Measurements from ENCODE around the gene IL17C. TPM values are rescaled to one million over a fixed set of nuclear protein-coding genes. Genes with fewer than 3 reads are reported as not detected.
"Not testable (repeated sequence)": the region's sequence is repeated elsewhere in the genome, so short reads cannot be mapped to it uniquely, and the experiment has no call there.

Gene IL17C
- total RNA-seq, 1 donor from 2014 or later: not detected

DNA sequence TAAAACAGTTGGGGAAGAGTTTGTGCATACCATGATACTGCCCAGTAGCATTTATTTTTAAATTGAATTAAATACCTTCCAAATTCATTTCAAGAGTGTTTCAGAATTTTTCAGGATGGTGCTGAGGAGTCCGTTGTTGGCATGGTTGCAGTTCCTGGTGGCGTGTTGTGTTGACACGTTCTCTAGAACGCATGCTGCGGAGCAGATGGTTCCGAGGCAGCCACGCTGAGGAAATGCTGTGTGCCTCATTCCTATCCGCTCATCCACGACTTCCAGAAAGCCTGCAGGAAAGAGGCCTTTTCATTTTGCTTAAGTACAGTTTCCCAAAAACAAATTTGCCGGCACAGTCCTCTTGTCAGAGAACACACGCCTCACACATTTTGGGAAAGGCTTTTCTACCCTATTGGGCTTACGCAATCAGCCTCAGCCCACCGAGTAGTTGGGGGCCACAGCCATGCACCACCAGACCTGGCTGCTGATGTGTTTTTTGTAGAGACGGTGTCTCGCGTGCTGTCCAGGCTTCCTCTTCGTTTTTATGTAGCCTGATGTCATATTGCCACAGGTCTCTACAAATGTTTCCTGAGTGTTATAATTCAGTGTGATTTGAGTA, 32.1 kb upstream of the IL17C start:
- ATAC-seq: no peak
- no peak for DNase-seq (ENCODE audit: low spot score)
- intact Hi-C loops (cut with DNase I): no loop called here

DNA sequence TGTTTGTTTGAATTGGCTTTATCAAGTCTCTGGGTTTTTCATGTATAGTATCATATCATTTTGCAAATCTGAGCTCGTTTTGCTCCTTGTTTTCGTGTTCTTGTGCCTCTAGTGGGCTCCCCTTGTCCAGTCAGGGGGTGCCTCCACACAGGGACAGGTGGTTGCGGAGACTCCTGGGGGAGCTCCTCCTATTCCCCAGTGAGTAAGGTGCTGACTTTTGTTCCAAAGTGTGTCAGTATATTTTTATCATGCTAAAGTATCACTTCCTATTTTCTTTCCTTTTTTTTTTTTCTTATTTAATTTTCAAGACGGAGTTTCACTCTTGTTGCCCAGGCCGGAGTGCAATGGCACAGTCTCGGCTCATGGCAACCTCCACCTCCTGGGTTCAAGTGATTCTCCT, 30.3 kb upstream of the IL17C start:
- DNase-seq (ENCODE audit: low spot score) (no peak), ATAC-seq (no peak)
- intact Hi-C loops (cut with DNase I): no loop called here

GRCh38 chr16:88609426-88609825, 28.9 kb upstream of the IL17C start:
- DNase-seq (ENCODE audit: low spot score); ATAC-seq; intact Hi-C loops (cut with DNase I): not testable (repeated sequence)

GRCh38 chr16:88610080-88610479, 28.3 kb upstream of the IL17C start:
- DNase-seq (ENCODE audit: low spot score): no peak
- no peak for ATAC-seq
- intact Hi-C loops (cut with DNase I): no loop called here

- no peak for DNase-seq (ENCODE audit: low spot score)
- intact Hi-C loops (cut with DNase I): no loop called here
- no peak for ATAC-seq
These were observed 27.2 kb upstream of the IL17C start for GRCh38 chr16:88610909-88611812.

- ATAC-seq (no peak), DNase-seq (ENCODE audit: low spot score) (no peak)
- intact Hi-C loops (cut with DNase I): no loop called here
These were observed 25.1 kb upstream of the IL17C start for GRCh38 chr16:88613293-88613692.

DNA sequence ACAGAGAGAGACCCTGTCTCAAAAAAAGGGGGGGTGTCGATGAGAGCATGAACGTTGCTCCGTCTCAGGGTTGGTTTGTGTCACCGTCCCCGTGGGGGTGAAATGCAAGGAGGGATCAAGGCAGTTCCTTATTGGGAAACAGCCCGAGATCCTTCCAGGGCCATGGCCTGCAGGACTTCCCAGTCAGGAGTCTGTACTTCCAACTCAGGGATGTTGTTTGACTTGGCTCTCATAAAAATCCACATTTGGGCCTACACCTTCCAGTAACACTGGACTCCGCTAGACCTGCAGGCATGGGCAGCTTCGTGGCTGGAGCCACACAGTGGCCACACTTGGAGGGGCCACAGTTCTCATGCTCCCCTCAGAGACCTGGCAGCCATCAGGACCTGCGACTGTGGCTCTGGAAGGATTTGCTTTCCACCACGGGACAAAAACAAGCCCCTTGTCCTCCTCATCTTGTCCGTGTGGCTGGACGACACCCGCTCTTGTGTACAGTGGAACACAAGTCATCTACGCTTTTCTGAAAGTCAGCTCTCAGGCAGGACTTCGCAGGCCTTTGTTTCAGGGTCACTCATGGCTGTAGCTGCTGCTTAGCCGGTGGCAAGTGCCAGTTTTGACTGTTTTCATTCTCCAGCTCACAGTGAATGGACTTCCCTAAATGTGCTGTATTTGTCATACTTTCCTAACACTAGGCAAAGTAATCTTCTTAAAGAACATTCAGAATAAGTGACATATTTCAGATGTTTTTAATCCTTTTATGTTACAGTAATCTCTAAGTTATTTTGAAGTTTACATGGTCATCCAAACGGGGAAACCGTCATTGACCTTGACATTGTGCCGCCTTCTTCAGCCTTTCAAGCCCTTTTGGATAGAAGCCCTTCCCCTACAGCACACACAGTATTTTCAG, 24.2 kb upstream of the IL17C start:
- DNase-seq (ENCODE audit: low spot score) (no peak), ATAC-seq (peak; percentile 40)
- intact Hi-C loops (cut with DNase I): no loop called here

- ATAC-seq (no peak), DNase-seq (ENCODE audit: low spot score) (no peak)
- intact Hi-C loops (cut with DNase I): no loop called here
These were observed 23.4 kb upstream of the IL17C start for GRCh38 chr16:88614818-88615580.

- intact Hi-C loops (cut with DNase I): no loop called here
- no peak for DNase-seq (ENCODE audit: low spot score)
- ATAC-seq: no peak
These were observed 22.1 kb upstream of the IL17C start for GRCh38 chr16:88616320-88616719.

GRCh38 chr16:88616736-88617135, 21.6 kb upstream of the IL17C start:
- ATAC-seq (no peak), DNase-seq (ENCODE audit: low spot score) (no peak)
- intact Hi-C loops (cut with DNase I): no loop called here

DNA sequence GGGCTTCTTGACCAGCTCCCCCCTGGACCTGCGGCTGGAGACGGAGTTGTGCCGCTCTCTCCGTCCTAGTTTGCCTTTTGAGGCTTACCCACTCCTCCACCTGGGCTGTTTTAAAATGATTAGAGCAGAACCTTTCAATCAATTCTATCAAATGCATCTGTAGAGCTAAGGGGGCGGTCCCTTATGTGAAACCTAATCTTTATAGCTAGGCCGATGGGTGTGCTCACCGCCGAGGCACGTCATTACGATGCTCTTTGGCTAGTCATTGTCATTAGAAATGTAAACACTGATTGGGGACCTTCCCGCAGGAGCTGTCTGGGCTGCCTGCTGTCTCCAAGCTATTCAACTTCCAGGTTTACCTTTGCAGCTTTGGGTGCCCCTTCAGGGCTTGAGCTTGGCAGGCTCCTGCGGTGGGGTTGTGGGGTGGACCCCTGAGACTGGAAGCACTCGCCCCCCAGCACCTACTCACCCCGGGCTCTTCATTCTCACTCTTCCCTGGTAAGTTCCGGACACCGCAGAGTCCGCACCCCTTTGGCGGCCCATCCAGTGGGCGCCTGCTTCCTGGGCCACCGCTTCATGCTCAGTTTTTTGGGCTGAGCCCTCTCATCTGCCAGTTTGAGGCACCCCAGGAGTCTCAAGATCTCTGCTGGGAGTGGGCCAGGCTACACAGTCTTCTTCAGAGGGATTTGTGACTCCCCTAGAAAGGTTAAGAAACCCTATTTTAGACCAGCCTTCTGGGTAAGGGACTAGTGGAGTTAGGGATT, 20.9 kb upstream of the IL17C start:
- ATAC-seq: no peak
- DNase-seq (ENCODE audit: low spot score): no peak
- intact Hi-C loops (cut with DNase I): no loop called here

- no peak for ATAC-seq
- DNase-seq (ENCODE audit: low spot score): no peak
- intact Hi-C loops (cut with DNase I): no loop called here
These were observed 20.0 kb upstream of the IL17C start for GRCh38 chr16:88618182-88618955.

DNA sequence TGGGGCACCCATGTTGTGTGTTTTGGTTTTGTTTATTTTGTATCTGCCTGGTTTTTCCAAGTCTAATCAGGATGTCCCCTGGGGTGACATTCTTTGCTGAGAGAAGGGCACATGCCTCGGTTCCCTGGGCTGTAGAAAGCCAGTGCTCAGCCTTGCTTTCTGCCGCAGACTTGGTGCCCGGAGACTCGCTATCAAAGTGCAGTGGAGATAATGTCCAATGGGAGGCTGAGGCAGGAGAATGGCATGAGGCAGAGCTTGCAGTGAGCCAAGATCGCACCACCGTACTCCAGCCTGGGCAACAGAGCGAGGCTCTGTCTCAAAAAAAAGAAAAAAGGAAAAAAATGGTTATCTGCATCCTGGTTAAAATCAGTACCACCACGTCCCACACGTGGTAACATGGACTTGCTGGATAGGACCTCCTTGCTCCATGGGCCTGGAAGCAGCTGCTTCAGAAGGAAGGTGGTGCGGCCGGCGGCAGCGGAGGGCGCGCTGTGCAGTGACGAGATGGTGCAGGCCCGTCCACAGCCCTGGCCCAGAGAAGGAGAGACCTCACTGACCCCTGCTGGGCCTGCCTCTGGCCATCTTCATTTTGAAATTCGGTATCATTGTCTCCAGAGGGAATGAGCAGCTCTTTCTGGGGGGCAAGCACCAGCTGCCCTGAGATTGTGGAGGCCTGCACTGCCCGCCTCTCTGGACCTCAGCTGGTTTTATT, 19.3 kb upstream of the IL17C start:
- no peak for DNase-seq (ENCODE audit: low spot score)
- intact Hi-C loops (cut with DNase I): no loop called here
- no peak for ATAC-seq

- DNase-seq (ENCODE audit: low spot score): no peak
- no peak for ATAC-seq
- intact Hi-C loops (cut with DNase I): no loop called here
These were observed 18.2 kb upstream of the IL17C start for GRCh38 chr16:88619859-88620815.

- ATAC-seq (no peak), DNase-seq (ENCODE audit: low spot score) (no peak)
- intact Hi-C loops (cut with DNase I): no loop called here
These were observed 16.2 kb upstream of the IL17C start for GRCh38 chr16:88622125-88622524.

- no peak for ATAC-seq
- intact Hi-C loops (cut with DNase I): no loop called here
- no peak for DNase-seq (ENCODE audit: low spot score)
These were observed 15.5 kb upstream of the IL17C start for GRCh38 chr16:88622866-88623265.
